ENCODE measurements around the gene COQ4. TPM values are rescaled to one million over a fixed set of nuclear protein-coding genes. Genes with fewer than 3 reads are reported as not detected.

The COQ4 gene
- total RNA-seq, 2 experiments from 2014 or later = 31.9 to 33.5 TPM

DNA sequence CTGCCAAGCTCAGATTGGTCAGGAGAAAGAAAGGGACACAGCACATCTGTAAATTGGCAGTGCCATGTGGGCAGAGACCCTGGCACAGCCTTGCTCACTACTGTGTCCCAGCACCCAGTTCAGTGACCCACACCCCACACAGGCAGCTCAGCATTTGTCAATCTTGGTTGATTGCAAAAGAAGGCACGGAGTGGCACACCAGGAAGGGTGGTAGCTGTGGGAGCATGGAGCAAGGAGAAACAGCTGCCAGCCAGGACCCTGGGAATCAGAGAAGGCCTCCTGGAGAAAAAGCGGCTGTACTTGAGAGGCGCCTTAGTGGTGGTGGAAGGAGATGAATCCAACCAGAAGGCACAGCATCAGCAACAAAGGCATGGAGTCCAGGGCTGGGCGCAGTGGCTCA, 21.2 kb downstream of the COQ4 start:
- intact Hi-C loops (cut with micrococcal nuclease) = no loop called here

DNA sequence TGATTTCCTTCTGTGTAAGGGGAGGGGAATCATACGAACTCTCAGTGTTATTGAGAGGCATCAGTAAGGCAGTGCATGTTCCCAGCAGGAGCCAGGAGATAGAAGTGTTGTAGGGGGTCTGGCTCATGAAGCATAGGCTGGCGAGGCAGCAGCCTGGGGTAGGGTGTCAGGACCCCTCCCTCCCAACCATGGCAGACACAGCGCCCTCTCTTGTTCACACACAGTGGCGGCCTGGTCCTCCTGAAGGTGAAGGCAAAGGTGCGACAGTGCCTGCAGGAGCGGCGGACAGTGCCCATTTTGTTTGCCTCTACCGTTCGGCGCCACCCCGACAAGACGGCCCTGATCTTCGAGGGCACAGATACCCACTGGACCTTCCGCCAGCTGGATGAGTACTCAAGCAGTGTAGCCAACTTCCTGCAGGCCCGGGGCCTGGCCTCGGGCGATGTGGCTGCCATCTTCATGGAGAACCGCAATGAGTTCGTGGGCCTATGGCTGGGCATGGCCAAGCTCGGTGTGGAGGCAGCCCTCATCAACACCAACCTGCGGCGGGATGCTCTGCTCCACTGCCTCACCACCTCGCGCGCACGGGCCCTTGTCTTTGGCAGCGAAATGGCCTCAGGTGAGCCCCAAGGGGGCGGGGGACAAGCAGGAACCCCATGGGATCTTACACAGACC, 22.4 kb downstream of the COQ4 start:
- no peak overlapping the region for H3K4me3 Mint-ChIP-seq
- H3K4me1 Mint-ChIP-seq (ENCODE audit: low read depth) = peaks cover 3% of the 10 kb centered on the region
- POLR2A ChIA-PET = no interaction called here
- H3K36me3 Mint-ChIP-seq (ENCODE audit: low read depth) = peaks cover 14% of the 10 kb centered on the region
- no peak for DNase-seq
- CTCF ChIA-PET = interaction anchor here (1.3 to 1.5 kb wide), 2 partner anchors 50 to 90 kb away, joined by 3 to 6 read pairs; no protein-coding TSS in a partner anchor
- intact Hi-C loops (cut with micrococcal nuclease) = no loop called here
- ATAC-seq = no peak
- H3K27ac Mint-ChIP-seq = no peak overlapping the region
- no peaks in the 10 kb centered on the region for H3K27me3 Mint-ChIP-seq
- TF ChIP-seq, protein P1, sequence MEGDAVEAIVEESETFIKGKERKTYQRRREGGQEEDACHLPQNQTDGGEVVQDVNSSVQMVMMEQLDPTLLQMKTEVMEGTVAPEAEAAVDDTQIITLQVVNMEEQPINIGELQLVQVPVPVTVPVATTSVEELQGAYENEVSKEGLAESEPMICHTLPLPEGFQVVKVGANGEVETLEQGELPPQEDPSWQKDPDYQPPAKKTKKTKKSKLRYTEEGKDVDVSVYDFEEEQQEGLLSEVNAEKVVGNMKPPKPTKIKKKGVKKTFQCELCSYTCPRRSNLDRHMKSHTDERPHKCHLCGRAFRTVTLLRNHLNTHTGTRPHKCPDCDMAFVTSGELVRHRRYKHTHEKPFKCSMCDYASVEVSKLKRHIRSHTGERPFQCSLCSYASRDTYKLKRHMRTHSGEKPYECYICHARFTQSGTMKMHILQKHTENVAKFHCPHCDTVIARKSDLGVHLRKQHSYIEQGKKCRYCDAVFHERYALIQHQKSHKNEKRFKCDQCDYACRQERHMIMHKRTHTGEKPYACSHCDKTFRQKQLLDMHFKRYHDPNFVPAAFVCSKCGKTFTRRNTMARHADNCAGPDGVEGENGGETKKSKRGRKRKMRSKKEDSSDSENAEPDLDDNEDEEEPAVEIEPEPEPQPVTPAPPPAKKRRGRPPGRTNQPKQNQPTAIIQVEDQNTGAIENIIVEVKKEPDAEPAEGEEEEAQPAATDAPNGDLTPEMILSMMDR (IDR thresholded peaks at IDR 0.05) = no peak
- H3K9me3 Mint-ChIP-seq = no peaks in the 10 kb centered on the region

More for the DNA sequence above, 21.2 kb downstream of the COQ4 start:
- Mint-ChIP-seq H3K9me3 (no peaks in the 10 kb centered on the region), H3K4me3 (no peak overlapping the region), H3K4me1 (ENCODE audit: low read depth) (peaks cover 6% of the 10 kb centered on the region), H3K36me3 (ENCODE audit: low read depth) (peaks cover 9% of the 10 kb centered on the region), H3K27me3 (no peaks in the 10 kb centered on the region), H3K27ac (no peak overlapping the region)
- DNase-seq = no peak
- ChIA-PET POLR2A (no interaction called here), CTCF (interaction anchor here (1.5 to 1.6 kb wide), 2 partner anchors 19 to 49 kb away, joined by 4 to 6 read pairs; no protein-coding TSS in a partner anchor)
- no peak for ATAC-seq
- TF ChIP-seq, protein P1 (IDR thresholded peaks at IDR 0.05) = no peak

DNA sequence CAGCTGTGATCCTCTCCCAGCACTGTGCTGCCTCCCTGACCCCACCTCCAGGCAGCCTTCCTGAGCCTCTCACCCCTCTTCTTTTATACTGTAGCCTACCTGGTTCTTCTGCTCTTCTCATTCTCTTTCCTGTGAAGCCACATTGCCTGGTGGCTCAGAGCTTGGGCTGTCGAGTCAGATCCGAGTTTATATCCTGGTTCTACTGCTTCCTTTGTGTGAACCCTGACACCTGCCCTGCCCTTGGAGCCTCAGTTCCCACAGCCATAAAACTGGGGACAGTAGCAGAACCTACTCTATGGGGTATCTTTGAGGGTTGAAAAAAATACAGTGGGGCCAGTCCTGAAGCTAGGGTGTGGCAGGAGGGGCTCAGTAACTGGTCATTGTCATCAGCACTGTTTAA, 26.5 kb downstream of the COQ4 start:
- TF ChIP-seq, protein P1 (IDR thresholded peaks at IDR 0.05) = no peak
- Mint-ChIP-seq H3K4me1 (ENCODE audit: low read depth) (no peaks in the 10 kb centered on the region), H3K36me3 (ENCODE audit: low read depth) (peaks cover 13% of the 10 kb centered on the region), H3K27me3 (no peaks in the 10 kb centered on the region), H3K9me3 (no peaks in the 10 kb centered on the region), H3K27ac (no peak overlapping the region), H3K4me3 (no peak overlapping the region)
- DNase-seq = no peak
- CTCF ChIA-PET = interaction anchor here (2.5 kb wide), 1 partner anchor 14 kb away, joined by 11 read pairs; no protein-coding TSS in a partner anchor
- no peak for ATAC-seq
- intact Hi-C loops (cut with micrococcal nuclease) = no loop called here
- POLR2A ChIA-PET = interaction anchor here (0.6 to 1.1 kb wide), 2 partner anchors 13 to 18 kb away, joined by 3 read pairs; no protein-coding TSS in a partner anchor

DNA sequence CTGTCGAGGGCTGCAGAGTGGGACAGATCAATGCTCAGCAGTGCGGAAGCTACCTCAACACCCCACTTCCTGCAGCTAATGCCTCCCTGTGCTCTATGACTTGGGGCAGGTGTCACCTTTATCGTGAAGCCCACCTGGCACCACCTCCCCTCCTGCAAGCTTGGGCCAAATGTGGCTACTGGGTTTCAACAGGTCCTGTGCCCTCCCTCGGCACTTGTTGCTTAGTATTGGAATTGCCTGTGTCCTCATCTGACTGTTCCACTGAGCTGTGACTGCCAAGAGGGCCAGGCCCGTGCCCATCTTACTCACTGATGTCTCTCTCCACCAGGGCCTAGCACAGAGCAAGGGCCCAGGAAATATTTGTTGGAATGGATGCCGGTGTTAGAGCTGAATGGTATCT, 27.1 kb downstream of the COQ4 start:
- Mint-ChIP-seq H3K4me1 (ENCODE audit: low read depth) (no peaks in the 10 kb centered on the region), H3K36me3 (ENCODE audit: low read depth) (peaks cover 11% of the 10 kb centered on the region), H3K4me3 (no peak overlapping the region), H3K9me3 (no peaks in the 10 kb centered on the region), H3K27ac (no peak overlapping the region), H3K27me3 (no peaks in the 10 kb centered on the region)
- CTCF ChIA-PET = interaction anchor here (1.8 to 2.5 kb wide), 2 partner anchors 8 to 13 kb away, joined by 5 to 11 read pairs; no protein-coding TSS in a partner anchor
- ATAC-seq = no peak
- intact Hi-C loops (cut with micrococcal nuclease) = no loop called here
- DNase-seq = no peak
- POLR2A ChIA-PET = interaction anchor here (0.6 to 1.1 kb wide), 2 partner anchors 13 to 17 kb away, joined by 3 read pairs; no protein-coding TSS in a partner anchor
- TF ChIP-seq, protein P1 (IDR thresholded peaks at IDR 0.05) = no peak

DNA sequence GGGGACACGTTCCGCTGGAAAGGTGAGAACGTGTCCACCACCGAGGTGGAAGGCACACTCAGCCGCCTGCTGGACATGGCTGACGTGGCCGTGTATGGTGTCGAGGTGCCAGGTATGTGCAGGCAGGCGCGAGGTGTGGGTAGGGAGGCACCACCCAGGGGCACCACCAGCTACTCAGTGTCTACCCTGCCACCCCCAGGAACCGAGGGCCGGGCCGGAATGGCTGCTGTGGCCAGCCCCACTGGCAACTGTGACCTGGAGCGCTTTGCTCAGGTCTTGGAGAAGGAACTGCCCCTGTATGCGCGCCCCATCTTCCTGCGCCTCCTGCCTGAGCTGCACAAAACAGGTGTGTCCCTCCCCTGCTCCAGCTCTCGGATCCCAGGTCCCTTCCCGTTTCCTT, 32.8 kb downstream of the COQ4 start:
- TF ChIP-seq, protein P1 (IDR thresholded peaks at IDR 0.05) = no peak
- ChIA-PET POLR2A (interaction anchor here (1.2 to 1.3 kb wide), 2 partner anchors 10 to 195 kb away, joined by 3 read pairs; no protein-coding TSS in a partner anchor), CTCF (interaction anchor here (1.0 kb wide), 1 partner anchor 14 kb away, joined by 4 read pairs; no protein-coding TSS in a partner anchor)
- H3K9me3 Mint-ChIP-seq = no peaks in the 10 kb centered on the region
- H3K4me3 Mint-ChIP-seq = no peak overlapping the region
- peaks cover under 1% of the 10 kb centered on the region for H3K36me3 Mint-ChIP-seq (ENCODE audit: low read depth)
- no peak overlapping the region for H3K27ac Mint-ChIP-seq
- ATAC-seq (no peak), DNase-seq (no peak)
- intact Hi-C loops (cut with micrococcal nuclease) = no loop called here
- H3K27me3 Mint-ChIP-seq = no peaks in the 10 kb centered on the region
- H3K4me1 Mint-ChIP-seq (ENCODE audit: low read depth) = no peaks in the 10 kb centered on the region
